Heart right ventricle (tissue), 16 donors: ENCODE results near the gene RNF183. TPM values are rescaled to one million over a fixed set of nuclear protein-coding genes. Genes with fewer than 3 reads are reported as not detected.

ENCODE experiments used
- ATAC-seq, 8 donors: fragments of 200-7000 bp; cut with Tn5 transposase; one replicate each; pipeline ENCODE4 v1.9.1; 2020; ENCODE audit warnings: mild to moderate bottlenecking in 8 of 8, moderate library complexity in 8 of 8, moderate number of reproducible peaks in 1 of 8
- DNase-seq, 2 donors: peaks; one replicate each; pipeline ENCODE4 v3.0.0-alpha.2; 2020
- H3K27ac ChIP-seq, 10 donors: fragments of 200-600 bp; sonication (generic) in 2 of 10; one replicate each; pipeline versions ENCODE4 v1.5.0 to v1.8.0; 2020 to 2022; ENCODE audit warnings: mild to moderate bottlenecking in 3 of 10
- H3K27me3 ChIP-seq, 7 donors: fragments of 200-600 bp; one replicate each; pipeline ENCODE4 v1.8.0; 2021 to 2022; ENCODE audit warnings: mild to moderate bottlenecking in 2 of 7
- H3K36me3 ChIP-seq, 9 donors: fragments of 200-600 bp; sonication (generic) in 1 of 9; one replicate each; pipeline versions ENCODE4 v1.5.0 to v1.8.0; 2020 to 2022; ENCODE audit warnings: mild to moderate bottlenecking in 2 of 9
- H3K4me1 ChIP-seq, 9 donors: fragments of 200-600 bp; sonication (generic) in 1 of 9; one replicate each; pipeline versions ENCODE4 v1.5.0 to v1.8.0; 2020 to 2022; ENCODE audit warnings: mild to moderate bottlenecking in 4 of 9
- H3K4me3 ChIP-seq, 10 donors: fragments of 200-600 bp; sonication (generic) in 2 of 10; one replicate each; pipeline versions ENCODE4 v1.5.0 to v1.8.0; 2020 to 2022; ENCODE audit warnings: mild to moderate bottlenecking in 7 of 10, moderate library complexity in 2 of 10
- H3K9me3 ChIP-seq, 11 donors: fragments of 200-600 bp in 10 of 11; sonication (generic) in 2 of 11; one replicate each; pipeline versions ENCODE4 v1.5.0 to v1.8.0; 2013 to 2022; ENCODE audit warnings: mild to moderate bottlenecking in 2 of 11, control low read depth in 1 of 11, moderate library complexity in 1 of 11
- WGBS, 2 donors: extraction: QIAGEN DNeasy Blood & Tissue Kit; methylation state at CpG; one replicate each; pipeline ENCODE4 v1.1.7; 2013; ENCODE audit warnings: inconsistent platforms in 1 of 2; 5-methylcytosine and 5-hydroxymethylcytosine counted together
- intact Hi-C, 10 donors: fragments of 100-400 bp; cut with DNase I; formaldehyde crosslinking; loops; one replicate each; pipeline versions ENCODE4 v1.11.1 to v1.14.2; 2022
- polyA plus RNA-seq, 2 donors: library from polyadenylated mRNA; stranded (reverse); fragments of 200-250 nt; gene quantifications; one replicate each; pipeline ENCODE4 v1.2.3, GENCODE V29; 2013
- total RNA-seq, 10 donors: library from RNA; stranded (reverse); fragmentation: NEBNext Ultra II Directional in 3 of 10; extraction: Animal tissue kit (Norgen Biotek cat#: 25700) in 3 of 10; gene quantifications; one replicate each; pipeline versions ENCODE4 v1.2.1 to v1.2.4, GENCODE V29; 2021 to 2023
- TF ChIP-seq, protein P1 (sequence below), 9 donors: fragments of 200-600 bp; sonication (generic) in 2 of 9; IDR thresholded peaks; one replicate each; pipeline versions ENCODE4 v1.5.0 to v1.8.0; 2021 to 2022; ENCODE audit warnings: antibody characterized with exemption in 9 of 9, mild to moderate bottlenecking in 5 of 9, moderate library complexity in 1 of 9
- donor health status: Arrhythmogenic right ventricular cardiomyopathy.
- donor health status: ischemic (EF 13 %, LVEDD 7.1; RV severe dilation, severe dysfunction).
- donor health status: healthy with polysubstance abuse.
- donor health status: DM: no; HTN: yes; CAD: no.
- donor health status: DM: no; HTN: no; CAD: no.
- donor health status: ischemic (EF 25% LVEDD 6.9; RV normal size, moderate dysfunction).
- donor health status: ischemic (EF 25% LVEDD 5.7; RV mildly dilated, moderate dysfunction).
- donor health status: healthy.
- donor health status: DM: yes; HTN: yes; CAD: no.
- donor health status: Ischemic cardiomyopathy.
- donor health status: ischemic (EF 35%, LVEDD 5.7; RV mildly dilated, moderate dysfunction).
- donor health status: nonischemic (EF 11% LVEDD 7.7; RV severe dilation, severe dysfunction).
- donor health status: DM: yes; HTN: yes; CAD: no.
- donor health status: PGD.
- donor health status: ischemic (EF 29% LVEDD 5.4; RV normal size, mild dysfunction).
- donor health status: nonischemic (EF 23%, LVEDD 6.1; RV moderate dilation, normal function).

Gene RNF183
- total and polyA plus RNA-seq, 12 donors = 0.03 to 0.53 TPM; not detected in 10

GRCh38 chr9:113306566-113306965, 3.4 kb upstream of the RNF183 start:
- no peak for DNase-seq
- Histone ChIP-seq H3K27me3 (no peaks in the 10 kb centered on the region), H3K4me3 (no peak overlapping the region), H3K4me1 (peaks cover 0 to 25% (median 18%) of the 10 kb centered on the region in 9 donors), H3K9me3 (no peaks in the 10 kb centered on the region), H3K36me3 (no peaks in the 10 kb centered on the region), H3K27ac (no peak overlapping the region)
- TF ChIP-seq, protein P1, sequence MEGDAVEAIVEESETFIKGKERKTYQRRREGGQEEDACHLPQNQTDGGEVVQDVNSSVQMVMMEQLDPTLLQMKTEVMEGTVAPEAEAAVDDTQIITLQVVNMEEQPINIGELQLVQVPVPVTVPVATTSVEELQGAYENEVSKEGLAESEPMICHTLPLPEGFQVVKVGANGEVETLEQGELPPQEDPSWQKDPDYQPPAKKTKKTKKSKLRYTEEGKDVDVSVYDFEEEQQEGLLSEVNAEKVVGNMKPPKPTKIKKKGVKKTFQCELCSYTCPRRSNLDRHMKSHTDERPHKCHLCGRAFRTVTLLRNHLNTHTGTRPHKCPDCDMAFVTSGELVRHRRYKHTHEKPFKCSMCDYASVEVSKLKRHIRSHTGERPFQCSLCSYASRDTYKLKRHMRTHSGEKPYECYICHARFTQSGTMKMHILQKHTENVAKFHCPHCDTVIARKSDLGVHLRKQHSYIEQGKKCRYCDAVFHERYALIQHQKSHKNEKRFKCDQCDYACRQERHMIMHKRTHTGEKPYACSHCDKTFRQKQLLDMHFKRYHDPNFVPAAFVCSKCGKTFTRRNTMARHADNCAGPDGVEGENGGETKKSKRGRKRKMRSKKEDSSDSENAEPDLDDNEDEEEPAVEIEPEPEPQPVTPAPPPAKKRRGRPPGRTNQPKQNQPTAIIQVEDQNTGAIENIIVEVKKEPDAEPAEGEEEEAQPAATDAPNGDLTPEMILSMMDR (IDR thresholded peaks at IDR 0.05) = no peak
- WGBS, 2 donors = 90 to 95% methylated on average over 1 of the region's 1 CpG
- ATAC-seq = no peak
- intact Hi-C loops = loop anchor here in 4 of 10 donors (5.0 to 10.0 kb wide), 3 partner anchors 96 to 351 kb away; partner anchors contain the start of gene ALAD (in 2 of the 4)

DNA sequence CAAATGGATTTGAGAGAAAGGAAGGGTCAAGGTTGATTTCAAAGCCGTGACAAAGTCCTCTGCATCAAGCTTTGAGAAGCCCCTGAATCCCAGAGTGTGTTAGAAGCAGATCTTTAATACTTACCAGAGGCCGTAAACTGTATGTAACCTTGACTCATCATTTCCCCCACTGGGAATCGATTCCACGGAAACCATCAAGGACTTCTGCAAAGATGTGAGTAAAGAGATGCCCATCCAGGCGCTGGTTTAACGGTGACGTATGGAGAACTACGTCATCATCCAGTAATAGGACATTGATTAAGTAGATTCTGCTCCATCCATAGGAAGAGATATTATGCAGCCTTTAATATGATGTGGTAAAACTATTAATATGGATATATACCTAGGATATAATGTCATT, 1.6 kb downstream of the RNF183 start:
- intact Hi-C loops = loop anchor here in 1 of 10 donors (5.0 to 10.0 kb wide), 2 partner anchors 103 to 361 kb away; partner anchors contain the start of gene ALAD
- Histone ChIP-seq H3K4me1 (peaks cover 0 to 9% (median 0%) of the 10 kb centered on the region in 9 donors), H3K36me3 (no peaks in the 10 kb centered on the region), H3K27ac (no peak overlapping the region), H3K9me3 (no peaks in the 10 kb centered on the region), H3K4me3 (no peak overlapping the region), H3K27me3 (no peaks in the 10 kb centered on the region)
- DNase-seq = no peak
- ATAC-seq = no peak
- 88 to 92% methylated on average over 8 of the region's 8 CpGs for WGBS, 2 donors
- TF ChIP-seq, protein P1 (IDR thresholded peaks at IDR 0.05) = no peak

DNA sequence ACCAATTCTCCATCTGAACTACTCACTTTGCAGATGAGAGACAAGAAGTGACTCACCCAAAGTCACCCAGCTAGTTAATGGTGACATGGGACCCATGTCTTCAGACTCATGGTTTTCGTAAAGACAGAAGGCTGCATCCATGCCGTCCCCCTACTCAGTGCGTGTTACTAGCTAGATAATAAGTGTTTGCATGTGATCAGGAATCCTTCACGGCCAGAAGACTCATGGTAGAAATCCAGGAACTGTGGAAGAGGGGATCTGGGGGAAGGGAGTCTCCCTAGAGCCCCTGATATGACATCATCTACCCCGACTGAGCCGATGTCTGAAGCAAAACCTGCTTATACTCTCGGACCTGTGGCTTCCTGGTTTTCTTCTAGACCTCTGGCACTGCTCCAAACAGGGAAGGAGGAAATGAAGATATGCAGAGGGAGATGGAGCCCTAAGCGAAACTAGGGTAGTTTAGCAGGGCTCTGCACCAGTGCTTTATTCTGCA, 3.3 kb downstream of the RNF183 start:
- peak overlapping the region in 1 of 10 donors; percentile 20 for H3K4me3 ChIP-seq
- TF ChIP-seq, protein P1 (IDR thresholded peaks at IDR 0.05) = no peak
- ATAC-seq (peak in 4 of 8 donors; percentile 15 to 49 (median 31)), DNase-seq (peak in 1 of 2 donors; percentile 27)
- no peaks in the 10 kb centered on the region for H3K36me3 ChIP-seq
- intact Hi-C loops = loop anchor here in 3 of 10 donors (5.0 to 10.0 kb wide), 4 partner anchors 55 to 365 kb away; partner anchors contain the start of gene ALAD (in 1 of the 3)
- peaks cover 0 to 9% (median 0%) of the 10 kb centered on the region in 9 donors for H3K4me1 ChIP-seq
- H3K9me3 ChIP-seq = no peaks in the 10 kb centered on the region
- no peak overlapping the region for H3K27ac ChIP-seq
- WGBS, 2 donors = 29 to 30% methylated on average over 8 of the region's 8 CpGs
- no peaks in the 10 kb centered on the region for H3K27me3 ChIP-seq

- Histone ChIP-seq H3K36me3 (peaks cover 0 to 1% (median 0%) of the 10 kb centered on the region in 9 donors), H3K27me3 (no peaks in the 10 kb centered on the region), H3K4me3 (no peak overlapping the region), H3K9me3 (no peaks in the 10 kb centered on the region), H3K27ac (no peak overlapping the region), H3K4me1 (peaks cover 0 to 9% (median 0%) of the 10 kb centered on the region in 9 donors)
- no peak for DNase-seq
- TF ChIP-seq, protein P1 (IDR thresholded peaks at IDR 0.05) = no peak
- WGBS, 2 donors = 87 to 90% methylated on average over 15 of the region's 15 CpGs
- intact Hi-C loops = loop anchor here in 2 of 10 donors (10.0 kb wide), 2 partner anchors 56 to 366 kb away; no protein-coding TSS in a partner anchor
- no peak for ATAC-seq
Observed at GRCh38 chr9:113298924-113299770, 4.0 kb downstream of the RNF183 start.
